HPDE6-E6E7 (cell line): ENCODE results near the gene ABHD16A.
A peak's percentile ranks its signal among the peaks of the same experiment; 100 is the strongest.

Experiments
- DNase-seq: peaks from one replicate; pipeline ENCODE4 v3.0.0; 2011; ENCODE audit warnings: missing footprints; ENCODE audit errors: extremely low spot score

The ABHD16A gene

GRCh38 chr6:31662124-31662723 is 40.9 kb downstream of the ABHD16A start:
- no peak for DNase-seq

GRCh38 chr6:31661262-31662123 is 41.6 kb downstream of the ABHD16A start:
- DNase-seq = no peak

GRCh38 chr6:31660381-31661261 is 42.5 kb downstream of the ABHD16A start, which contains the start of gene C6orf47:
TSS of gene C6orf47 (minus strand) at chr6:31660778. CDS start at chr6:31659947, 831 bp downstream.
- no peak for DNase-seq

- no peak for DNase-seq
Observed at GRCh38 chr6:31659649-31660380, 43.3 kb downstream of the ABHD16A start.

- DNase-seq = no peak
Observed at GRCh38 chr6:31658983-31659648, 44.0 kb downstream of the ABHD16A start.

- DNase-seq = no peak
Observed at GRCh38 chr6:31658158-31658688, 44.9 kb downstream of the ABHD16A start.

DNA sequence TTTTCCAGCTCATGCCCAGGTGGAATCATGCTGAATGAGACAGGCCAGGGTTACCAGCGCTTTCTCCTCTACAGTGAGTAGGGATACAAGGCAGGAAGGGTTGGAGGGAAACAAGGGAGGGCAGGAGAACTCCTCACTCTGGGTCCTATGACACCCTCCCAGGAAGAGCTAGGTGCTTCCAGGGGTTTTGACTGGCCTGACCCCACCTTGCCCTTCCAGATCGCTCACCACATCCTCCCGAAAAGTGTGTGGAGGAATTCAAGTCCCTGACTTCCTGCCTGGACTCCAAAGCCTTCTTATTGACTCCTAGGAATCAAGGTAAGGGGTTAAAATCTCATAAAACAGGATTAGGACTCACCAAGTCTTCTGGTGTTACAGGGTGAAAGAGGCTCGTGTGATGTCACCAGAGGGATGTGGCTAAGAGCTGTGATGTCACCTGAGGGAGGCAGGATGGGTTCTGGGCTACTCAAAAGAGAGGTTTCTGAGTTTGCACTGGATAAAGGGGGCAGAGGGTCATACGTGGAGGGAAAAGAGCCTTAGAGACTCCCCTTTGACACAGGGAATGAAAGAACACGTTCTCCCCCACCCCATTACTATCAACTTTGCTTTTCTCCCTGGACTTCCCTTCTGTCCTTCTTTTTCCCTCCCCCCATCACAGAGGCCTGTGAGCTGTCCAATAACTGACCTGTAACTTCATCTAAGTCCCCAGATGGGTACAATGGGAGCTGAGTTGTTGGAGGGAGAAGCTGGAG is 45.5 kb downstream of the ABHD16A start:
- DNase-seq = no peak

- no peak for DNase-seq
Observed at GRCh38 chr6:31655349-31656237, 47.5 kb downstream of the ABHD16A start, which contains the start of gene APOM. TSS of gene APOM (plus strand) at chr6:31655894. CDS start at chr6:31655967, 73 bp downstream.

- DNase-seq = no peak
Observed at GRCh38 chr6:31654574-31655348, 48.4 kb downstream of the ABHD16A start.

DNA sequence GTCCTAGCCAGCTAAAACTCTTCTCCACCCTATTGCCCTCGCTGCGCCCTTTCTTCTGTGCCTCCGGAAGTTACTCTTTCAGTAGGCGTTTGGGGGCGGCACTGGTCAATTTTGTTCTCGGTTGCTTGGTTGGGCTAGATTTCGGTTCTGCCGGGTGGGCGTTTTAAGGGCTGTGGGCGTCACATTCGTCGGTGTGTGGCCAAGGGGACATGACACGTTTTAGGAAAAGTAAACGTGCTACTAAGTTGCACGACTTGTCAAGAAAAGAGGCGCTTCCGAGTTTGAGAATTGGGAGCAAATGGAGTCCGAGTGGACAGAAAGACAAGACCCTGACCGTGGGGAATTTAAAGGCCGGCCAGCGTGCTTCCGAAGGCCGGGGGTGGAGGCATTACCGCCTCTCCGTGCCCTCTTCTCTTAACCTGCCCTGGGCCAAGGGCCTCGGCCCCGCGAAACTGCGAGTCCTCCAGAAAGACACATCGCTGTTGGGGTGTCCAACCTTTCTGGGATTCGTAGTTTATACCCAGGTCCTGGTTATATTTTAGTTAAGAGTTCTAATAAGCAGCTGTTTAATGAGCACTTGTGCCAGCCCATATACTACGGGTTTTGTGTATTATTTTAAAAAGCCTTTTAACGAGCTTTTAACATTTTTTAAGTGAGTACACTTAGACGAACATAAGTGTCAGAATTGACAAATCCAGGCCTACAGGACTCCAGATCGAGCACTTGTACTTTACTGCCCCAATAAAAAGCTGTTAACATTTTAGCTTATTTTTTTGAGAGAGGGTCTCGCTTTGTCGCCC is 50.0 kb downstream of the ABHD16A start:
- peak; percentile 84 for DNase-seq

GRCh38 chr6:31651602-31652191 is 51.4 kb downstream of the ABHD16A start:
- peak; percentile 73 for DNase-seq

GRCh38 chr6:31645325-31645724 is 57.8 kb downstream of the ABHD16A start:
- no peak for DNase-seq

GRCh38 chr6:31643818-31644454 is 59.2 kb downstream of the ABHD16A start:
- DNase-seq = no peak

GRCh38 chr6:31642798-31643570 is 60.1 kb downstream of the ABHD16A start:
- DNase-seq = no peak

DNA sequence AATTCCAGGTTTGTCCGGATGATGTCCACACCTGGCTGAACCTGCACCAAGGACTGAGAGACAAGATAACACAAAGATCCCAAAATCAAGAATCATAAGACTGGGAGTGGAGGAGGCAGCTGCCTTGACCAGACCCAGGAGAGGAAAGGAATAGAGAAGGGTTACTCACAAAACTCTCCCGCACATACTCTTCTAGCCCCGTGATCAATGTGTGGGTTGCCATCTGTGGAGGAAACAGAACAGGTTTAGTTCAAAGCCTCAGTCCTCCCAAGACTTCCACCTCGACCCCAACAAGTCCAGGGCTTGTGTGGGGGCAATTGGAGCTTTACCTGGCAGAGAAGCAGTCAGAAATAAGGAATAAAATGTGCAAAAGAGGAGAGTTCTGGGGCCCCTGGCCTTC is 61.8 kb downstream of the ABHD16A start:
- DNase-seq = no peak
